ENCODE data around the gene RASA3.

Gene RASA3

GRCh38 chr13:114071410-114071809 is 61.0 kb downstream of the RASA3 start:
- ChIA-PET CTCF (no interaction called here), POLR2A (no interaction called here)
- no peak for TF ChIP-seq CTCF (IDR thresholded peaks at IDR 0.05; ENCODE audit: insufficient read depth, low read length, missing control alignments)
- no peak for DNase-seq (ENCODE audit: low read depth, low spot score)
- no peak overlapping the region for H3K4me3 ChIP-seq (ENCODE audit: low read depth, low read length)

- POLR2A ChIA-PET: no interaction called here
- DNase-seq (ENCODE audit: low read depth, low spot score): no peak
- TF ChIP-seq CTCF (IDR thresholded peaks at IDR 0.05; ENCODE audit: insufficient read depth, low read length, missing control alignments): no peak
- CTCF ChIA-PET: no interaction called here
- H3K4me3 ChIP-seq (ENCODE audit: low read depth, low read length): no peak overlapping the region
These were observed 62.2 kb downstream of the RASA3 start for GRCh38 chr13:114070098-114070799.

- no peak overlapping the region for H3K4me3 ChIP-seq (ENCODE audit: low read depth, low read length)
- ChIA-PET CTCF (no interaction called here), POLR2A (no interaction called here)
- DNase-seq (ENCODE audit: low read depth, low spot score): no peak
- TF ChIP-seq CTCF (IDR thresholded peaks at IDR 0.05; ENCODE audit: insufficient read depth, low read length, missing control alignments): no peak
These were observed 62.9 kb downstream of the RASA3 start for GRCh38 chr13:114069376-114070097.

- H3K4me3 ChIP-seq (ENCODE audit: low read depth, low read length): no peak overlapping the region
- TF ChIP-seq CTCF (IDR thresholded peaks at IDR 0.05; ENCODE audit: insufficient read depth, low read length, missing control alignments): no peak
- CTCF ChIA-PET: interaction anchor here (1.3 kb wide), 1 partner anchor 157 kb away, joined by 3 read pairs; no protein-coding TSS in a partner anchor
- DNase-seq (ENCODE audit: low read depth, low spot score): no peak
- POLR2A ChIA-PET: no interaction called here
These were observed 63.6 kb downstream of the RASA3 start for GRCh38 chr13:114068656-114069318.

- POLR2A ChIA-PET: interaction anchor here (0.6 to 0.9 kb wide), 2 partner anchors 9 to 29 kb away, joined by 3 to 4 read pairs; no protein-coding TSS in a partner anchor
These were observed 64.4 kb downstream of the RASA3 start for GRCh38 chr13:114067886-114068651.

More at GRCh38 chr13:114067886-114068651, 64.4 kb downstream of the RASA3 start:
- CTCF ChIA-PET: interaction anchor here (1.0 to 1.4 kb wide), 4 partner anchors 31 to 265 kb away, joined by 3 read pairs; no protein-coding TSS in a partner anchor
- no peak overlapping the region; the same call in 1 of the 2 replicates for H3K4me3 ChIP-seq (ENCODE audit: low read depth, low read length)
- DNase-seq (ENCODE audit: low read depth, low spot score): no peak
- TF ChIP-seq CTCF (IDR thresholded peaks at IDR 0.05; ENCODE audit: insufficient read depth, low read length, missing control alignments): no peak

Measured in AG04449 (cell line).